ENCODE measurements around the gene TMCC1.

DNA sequence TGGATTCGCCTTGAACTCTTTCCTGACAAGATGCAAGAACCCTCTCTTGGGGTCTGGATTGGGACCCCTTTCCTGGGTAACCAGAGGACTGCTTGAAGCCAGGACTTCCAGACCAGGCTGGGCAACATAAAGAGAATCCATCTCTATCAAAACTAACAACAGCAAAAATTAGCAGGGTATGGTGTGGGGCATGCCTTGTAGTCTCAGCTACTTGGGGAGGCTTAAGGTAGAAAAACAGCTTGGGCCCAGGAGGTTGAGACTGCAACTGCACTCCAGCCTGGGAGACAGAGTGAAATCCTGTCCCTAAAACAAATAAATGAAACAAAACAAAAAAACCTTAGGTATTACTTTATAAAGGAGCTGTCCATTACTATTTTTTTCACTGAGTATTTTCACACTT, 193.9 kb downstream of the TMCC1 start:
- TF ChIP-seq GATA1 (IDR thresholded peaks at IDR 0.05; ENCODE audit: low read depth, low read length): no peak
- TF ChIP-seq POLR2A (IDR thresholded peaks at IDR 0.05; ENCODE audit: low read length): no peak
